Gastroesophageal sphincter (tissue), 4 donors: ENCODE data around the gene SKP2. TPM values are rescaled to one million over a fixed set of nuclear protein-coding genes. Genes with fewer than 3 reads are reported as not detected.

Experiments
- ATAC-seq: fragments of 150-250 bp; one replicate; pipeline ENCODE4 v1.9.1; 2016; ENCODE audit warnings: mild to moderate bottlenecking, moderate library complexity
- H3K27ac ChIP-seq, 4 donors: fragments of 200-600 bp; sonication (generic) in 3 of 4; 1 replicate in 3 of 4; 2 replicates in 1 of 4; pipeline ENCODE4 v1.5.1; 2016 to 2019
- H3K27me3 ChIP-seq: fragments of 200-600 bp; sonication (generic); one replicate; pipeline ENCODE4 v1.5.1; 2019
- H3K36me3 ChIP-seq, 2 donors: fragments of 200-600 bp; sonication (generic); one replicate each; pipeline ENCODE4 v1.5.1; 2019; ENCODE audit warnings: control low read depth in 1 of 2
- H3K4me1 ChIP-seq, 3 donors: fragments of 200-600 bp; sonication (generic); 1 replicate in 2 of 3; 2 replicates in 1 of 3; pipeline ENCODE4 v1.5.1; 2016 to 2019; ENCODE audit warnings: control low read depth in 2 of 3
- H3K4me3 ChIP-seq, 2 donors: fragments of 200-600 bp; sonication (generic); one replicate each; pipeline ENCODE4 v1.5.1; 2019; ENCODE audit warnings: mild to moderate bottlenecking in 1 of 2, moderate library complexity in 1 of 2
- H3K9me3 ChIP-seq, 3 donors: fragments of 200-600 bp; sonication (generic); one replicate each; pipeline ENCODE4 v1.5.1; 2017 to 2019; ENCODE audit warnings: control low read depth in 2 of 3
- EP300 ChIP-seq: sonication (generic); formaldehyde crosslinking; IDR thresholded peaks from one replicate; pipeline ENCODE4 v1.6.1; 2017; ENCODE audit warnings: antibody characterized with exemption, mild to moderate bottlenecking
- POLR2A ChIP-seq, 2 donors: fragments of 450-650 bp; IDR thresholded peaks; one replicate each; pipeline ENCODE4 v1.6.1; 2017; ENCODE audit warnings: antibody characterized with exemption in 2 of 2, mild to moderate bottlenecking in 2 of 2, moderate library complexity in 1 of 2
- POLR2AphosphoS5 ChIP-seq: sonication (generic); formaldehyde crosslinking; IDR thresholded peaks from one replicate; pipeline ENCODE4 v1.6.1; 2017; ENCODE audit warnings: antibody characterized with exemption
- WGBS, 2 donors: methylation state at CpG; one replicate each; pipeline ENCODE4 v1.1.5; 2018; ENCODE audit warnings: low coverage in 1 of 2; 5-methylcytosine and 5-hydroxymethylcytosine counted together
- total RNA-seq, 4 donors: library from RNA; depleted of rRNA; stranded (reverse); fragments of >200 nt; gene quantifications; one replicate each; pipeline ENCODE4 v1.1.0, GENCODE V29; 2016
- TF ChIP-seq, protein P1 (sequence below), 4 experiments: fragments of 200-600 bp in 2 of 4; fragments of 450-650 bp in 2 of 4; sonication (generic) in 1 of 4; IDR thresholded peaks; one replicate each; pipeline ENCODE4 v1.5.1; 2017 to 2019; ENCODE audit warnings: antibody characterized with exemption in 4 of 4, mild to moderate bottlenecking in 2 of 4, moderate library complexity in 2 of 4

The SKP2 gene
- 10 to 100 TPM in 3 of 4 donors, 1 to 10 TPM in 1; 8.2 to 11.6 (median 11.4) TPM for total RNA-seq

DNA sequence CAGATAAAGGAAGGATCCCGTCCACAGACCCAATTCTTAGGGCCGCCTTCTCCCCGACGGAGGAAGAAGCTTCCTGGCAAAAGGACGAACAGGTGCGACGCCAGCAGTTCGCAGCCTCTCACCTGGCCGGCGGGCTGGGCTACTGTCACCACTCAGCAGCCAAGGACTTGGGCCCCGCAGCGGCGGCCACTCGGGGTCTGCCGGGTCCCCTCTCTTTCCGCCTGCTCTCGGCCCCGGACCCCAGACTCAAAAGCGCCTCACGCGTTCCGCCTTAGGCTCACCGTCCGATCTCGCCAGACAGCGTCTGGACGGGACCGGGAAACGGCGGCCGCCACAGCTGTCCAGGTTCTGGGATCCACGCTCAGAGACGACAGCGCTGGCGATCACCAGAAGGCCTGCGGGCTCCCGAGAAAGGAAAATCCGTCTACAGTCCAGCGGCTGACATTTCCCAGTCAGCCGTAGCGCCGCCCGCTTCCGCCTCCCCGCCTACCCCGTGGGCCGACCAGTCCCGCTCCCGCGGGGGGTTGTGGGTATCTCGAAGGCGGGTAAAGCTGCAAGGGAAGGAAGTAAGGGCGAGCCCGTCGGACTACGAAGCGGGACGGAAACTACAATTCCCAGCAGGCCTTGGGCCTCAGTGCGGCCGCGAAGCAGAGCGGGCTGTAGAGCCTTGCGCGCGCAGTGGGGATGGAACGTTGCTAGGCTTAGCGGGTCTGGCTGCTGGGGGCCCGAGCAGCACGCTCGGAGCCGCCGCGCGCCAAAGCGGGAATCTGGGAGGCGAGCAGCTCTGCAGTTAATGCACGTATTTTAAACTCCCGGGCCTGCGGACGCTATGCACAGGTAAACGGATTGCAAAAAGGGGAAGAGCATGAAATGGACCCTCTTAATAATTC is at the start of gene SKP2, which contains the start of gene LMBRD2:
TSS of gene SKP2 (plus strand) at position 678 of the 890 bp plus-strand sequence. CDS start at position 830, 152 bp downstream.
TSS of gene LMBRD2 (minus strand) at position 454 of the 890 bp plus-strand sequence. CDS start 8,538 bp downstream, outside the sequence.
- H3K36me3 ChIP-seq = peaks cover 0 to 27% of the 10 kb centered on the region in 2 donors
- no peaks in the 10 kb centered on the region for H3K27me3 ChIP-seq
- ATAC-seq = peak; percentile 99
- H3K4me3 ChIP-seq = peak within 1 kb of the TSS; percentile 73 to 86
- peaks cover 0 to 54% (median 4%) of the 10 kb centered on the region in 3 donors for H3K4me1 ChIP-seq
- TF ChIP-seq POLR2A (IDR thresholded peaks at IDR 0.05) (peak; percentile 36 to 44), EP300 (no peak), POLR2AphosphoS5 (peak; percentile 76)
- TF ChIP-seq, protein P1, sequence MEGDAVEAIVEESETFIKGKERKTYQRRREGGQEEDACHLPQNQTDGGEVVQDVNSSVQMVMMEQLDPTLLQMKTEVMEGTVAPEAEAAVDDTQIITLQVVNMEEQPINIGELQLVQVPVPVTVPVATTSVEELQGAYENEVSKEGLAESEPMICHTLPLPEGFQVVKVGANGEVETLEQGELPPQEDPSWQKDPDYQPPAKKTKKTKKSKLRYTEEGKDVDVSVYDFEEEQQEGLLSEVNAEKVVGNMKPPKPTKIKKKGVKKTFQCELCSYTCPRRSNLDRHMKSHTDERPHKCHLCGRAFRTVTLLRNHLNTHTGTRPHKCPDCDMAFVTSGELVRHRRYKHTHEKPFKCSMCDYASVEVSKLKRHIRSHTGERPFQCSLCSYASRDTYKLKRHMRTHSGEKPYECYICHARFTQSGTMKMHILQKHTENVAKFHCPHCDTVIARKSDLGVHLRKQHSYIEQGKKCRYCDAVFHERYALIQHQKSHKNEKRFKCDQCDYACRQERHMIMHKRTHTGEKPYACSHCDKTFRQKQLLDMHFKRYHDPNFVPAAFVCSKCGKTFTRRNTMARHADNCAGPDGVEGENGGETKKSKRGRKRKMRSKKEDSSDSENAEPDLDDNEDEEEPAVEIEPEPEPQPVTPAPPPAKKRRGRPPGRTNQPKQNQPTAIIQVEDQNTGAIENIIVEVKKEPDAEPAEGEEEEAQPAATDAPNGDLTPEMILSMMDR (IDR thresholded peaks at IDR 0.05) = no peak
- 0 to 2% methylated on average over 6 to 7 of the region's 81 CpGs for WGBS, 2 donors
- peak within 1 kb of the TSS; percentile 60 to 87 (median 82) for H3K27ac ChIP-seq
- H3K9me3 ChIP-seq = no peaks in the 10 kb centered on the region

DNA sequence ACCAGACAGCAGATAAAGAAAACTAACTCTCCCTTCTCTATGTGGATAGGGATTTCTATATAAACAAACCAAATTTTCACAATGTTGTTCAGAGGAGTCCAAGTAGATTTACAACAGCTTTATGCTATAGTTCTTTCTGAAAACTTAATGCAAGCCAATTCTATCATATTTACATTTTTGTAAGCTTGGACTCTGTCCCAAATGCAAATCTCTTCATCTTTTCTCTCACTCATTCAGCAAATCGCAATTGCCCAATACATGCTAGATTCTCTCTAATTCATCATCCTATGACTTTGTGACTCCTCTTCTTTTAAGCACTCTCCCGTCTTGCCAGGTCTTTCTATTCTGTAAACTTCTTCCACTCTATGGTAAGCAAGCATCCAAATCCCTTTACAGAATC is 46.1 kb upstream of the SKP2 start:
- H3K4me1 ChIP-seq = no peaks in the 10 kb centered on the region
- H3K9me3 ChIP-seq = no peaks in the 10 kb centered on the region
- ATAC-seq = no peak
- H3K27me3 ChIP-seq = no peaks in the 10 kb centered on the region
- WGBS, 2 donors = 49 to 82% methylated on average over 2 of the region's 2 CpGs
- no peak overlapping the region for H3K4me3 ChIP-seq
- no peak overlapping the region for H3K27ac ChIP-seq
- no peak for TF ChIP-seq POLR2AphosphoS5
- TF ChIP-seq, protein P1 (IDR thresholded peaks at IDR 0.05) = no peak
- TF ChIP-seq EP300 = no peak
- no peak for TF ChIP-seq POLR2A (IDR thresholded peaks at IDR 0.05)
- peaks cover 0 to 79% of the 10 kb centered on the region in 2 donors for H3K36me3 ChIP-seq

DNA sequence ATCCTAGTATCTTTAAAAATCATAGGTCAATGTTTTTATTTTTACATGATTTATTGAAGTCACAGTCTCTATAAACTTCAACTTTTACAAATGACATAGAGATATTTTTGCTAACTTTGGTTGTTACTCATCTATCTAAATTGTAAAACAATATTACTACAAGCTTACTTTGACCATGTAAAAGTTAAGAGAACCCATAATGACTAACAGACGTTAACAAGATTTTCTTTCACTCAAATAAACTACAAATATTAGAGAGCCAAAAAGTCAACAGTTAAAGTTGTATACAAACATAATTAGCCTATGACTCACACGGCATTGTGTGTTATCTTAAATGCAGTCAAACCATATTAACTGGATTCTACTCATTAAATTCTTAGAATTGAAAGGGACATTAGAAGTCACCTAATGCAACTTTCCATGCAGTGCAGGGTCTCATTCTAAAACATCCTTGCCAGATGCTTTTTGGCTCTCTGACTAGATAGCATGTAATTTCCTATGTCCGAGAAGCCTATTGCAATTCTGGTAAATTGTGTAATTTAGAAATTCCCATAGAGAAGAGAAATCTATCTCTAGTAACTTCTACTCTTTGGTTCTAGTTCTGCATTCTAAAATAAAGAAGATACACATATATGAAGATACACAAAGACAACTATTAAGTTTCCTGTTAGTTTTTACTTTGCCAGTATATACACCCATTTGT is 43.0 kb upstream of the SKP2 start:
- Histone ChIP-seq H3K27me3 (no peaks in the 10 kb centered on the region), H3K27ac (no peak overlapping the region), H3K36me3 (peaks cover 0 to 89% of the 10 kb centered on the region in 2 donors), H3K4me1 (no peaks in the 10 kb centered on the region), H3K4me3 (no peak overlapping the region), H3K9me3 (no peaks in the 10 kb centered on the region)
- WGBS, 2 donors = 72 to 80% methylated on average over 3 of the region's 3 CpGs
- TF ChIP-seq, protein P1 (IDR thresholded peaks at IDR 0.05) = no peak
- TF ChIP-seq POLR2A (IDR thresholded peaks at IDR 0.05) (no peak), EP300 (no peak), POLR2AphosphoS5 (no peak)
- no peak for ATAC-seq

DNA sequence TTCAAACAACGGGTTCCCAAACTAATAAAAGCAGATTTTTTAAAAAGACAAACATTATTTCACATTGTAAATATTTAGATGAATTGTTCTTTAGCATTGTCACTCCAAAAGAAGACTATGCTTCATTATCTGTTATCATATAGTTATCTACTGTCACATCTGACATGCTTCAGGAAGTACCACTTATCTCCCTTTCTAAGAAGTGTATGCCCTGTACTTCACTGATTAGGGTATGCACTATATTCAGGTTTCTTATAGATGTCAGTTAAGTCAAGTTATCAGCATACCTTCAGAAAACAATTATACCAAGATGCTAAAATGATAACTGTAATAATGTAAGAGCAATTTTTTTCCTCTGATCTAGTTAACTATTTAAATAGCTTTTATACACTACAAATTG is 40.7 kb upstream of the SKP2 start:
- Histone ChIP-seq H3K27me3 (no peaks in the 10 kb centered on the region), H3K36me3 (peaks cover 0 to 86% of the 10 kb centered on the region in 2 donors), H3K4me3 (no peak overlapping the region), H3K4me1 (no peaks in the 10 kb centered on the region), H3K27ac (no peak overlapping the region), H3K9me3 (no peaks in the 10 kb centered on the region)
- no peak for ATAC-seq
- WGBS, 2 donors = 89 to 100% methylated on average over 1 of the region's 1 CpG
- TF ChIP-seq POLR2AphosphoS5 (no peak), EP300 (no peak), POLR2A (IDR thresholded peaks at IDR 0.05) (no peak)
- TF ChIP-seq, protein P1 (IDR thresholded peaks at IDR 0.05) = no peak
